ENCODE results near the gene ZNF318.
"Not testable (repeated sequence)": the region's sequence is repeated elsewhere in the genome, so short reads cannot be mapped to it uniquely, and the experiment has no call there.

The ZNF318 gene, protein sequence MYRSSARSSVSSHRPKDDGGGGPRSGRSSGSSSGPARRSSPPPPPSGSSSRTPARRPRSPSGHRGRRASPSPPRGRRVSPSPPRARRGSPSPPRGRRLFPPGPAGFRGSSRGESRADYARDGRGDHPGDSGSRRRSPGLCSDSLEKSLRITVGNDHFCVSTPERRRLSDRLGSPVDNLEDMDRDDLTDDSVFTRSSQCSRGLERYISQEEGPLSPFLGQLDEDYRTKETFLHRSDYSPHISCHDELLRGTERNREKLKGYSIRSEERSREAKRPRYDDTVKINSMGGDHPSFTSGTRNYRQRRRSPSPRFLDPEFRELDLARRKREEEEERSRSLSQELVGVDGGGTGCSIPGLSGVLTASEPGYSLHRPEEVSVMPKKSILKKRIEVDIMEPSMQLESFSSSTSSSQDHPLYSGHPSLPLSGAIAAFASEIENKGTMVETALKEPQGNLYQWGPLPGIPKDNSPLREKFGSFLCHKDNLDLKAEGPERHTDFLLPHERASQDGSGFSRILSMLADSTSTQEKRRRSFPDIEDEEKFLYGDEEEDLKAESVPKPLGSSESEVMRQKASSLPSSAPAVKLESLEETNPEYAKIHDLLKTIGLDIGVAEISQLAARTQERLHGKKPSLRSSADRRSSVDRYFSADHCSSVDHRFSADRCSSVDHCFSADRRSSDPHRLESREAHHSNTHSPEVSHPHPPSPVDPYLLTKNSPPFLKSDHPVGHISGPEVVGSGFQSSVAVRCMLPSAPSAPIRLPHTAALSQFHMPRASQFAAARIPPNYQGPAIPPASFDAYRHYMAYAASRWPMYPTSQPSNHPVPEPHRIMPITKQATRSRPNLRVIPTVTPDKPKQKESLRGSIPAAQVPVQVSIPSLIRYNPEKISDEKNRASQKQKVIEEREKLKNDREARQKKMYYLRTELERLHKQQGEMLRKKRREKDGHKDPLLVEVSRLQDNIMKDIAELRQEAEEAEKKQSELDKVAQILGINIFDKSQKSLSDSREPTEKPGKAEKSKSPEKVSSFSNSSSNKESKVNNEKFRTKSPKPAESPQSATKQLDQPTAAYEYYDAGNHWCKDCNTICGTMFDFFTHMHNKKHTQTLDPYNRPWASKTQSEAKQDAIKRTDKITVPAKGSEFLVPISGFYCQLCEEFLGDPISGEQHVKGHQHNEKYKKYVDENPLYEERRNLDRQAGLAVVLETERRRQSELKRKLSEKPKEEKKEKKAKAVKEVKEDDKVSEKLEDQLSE (N-terminal part only)

DNA sequence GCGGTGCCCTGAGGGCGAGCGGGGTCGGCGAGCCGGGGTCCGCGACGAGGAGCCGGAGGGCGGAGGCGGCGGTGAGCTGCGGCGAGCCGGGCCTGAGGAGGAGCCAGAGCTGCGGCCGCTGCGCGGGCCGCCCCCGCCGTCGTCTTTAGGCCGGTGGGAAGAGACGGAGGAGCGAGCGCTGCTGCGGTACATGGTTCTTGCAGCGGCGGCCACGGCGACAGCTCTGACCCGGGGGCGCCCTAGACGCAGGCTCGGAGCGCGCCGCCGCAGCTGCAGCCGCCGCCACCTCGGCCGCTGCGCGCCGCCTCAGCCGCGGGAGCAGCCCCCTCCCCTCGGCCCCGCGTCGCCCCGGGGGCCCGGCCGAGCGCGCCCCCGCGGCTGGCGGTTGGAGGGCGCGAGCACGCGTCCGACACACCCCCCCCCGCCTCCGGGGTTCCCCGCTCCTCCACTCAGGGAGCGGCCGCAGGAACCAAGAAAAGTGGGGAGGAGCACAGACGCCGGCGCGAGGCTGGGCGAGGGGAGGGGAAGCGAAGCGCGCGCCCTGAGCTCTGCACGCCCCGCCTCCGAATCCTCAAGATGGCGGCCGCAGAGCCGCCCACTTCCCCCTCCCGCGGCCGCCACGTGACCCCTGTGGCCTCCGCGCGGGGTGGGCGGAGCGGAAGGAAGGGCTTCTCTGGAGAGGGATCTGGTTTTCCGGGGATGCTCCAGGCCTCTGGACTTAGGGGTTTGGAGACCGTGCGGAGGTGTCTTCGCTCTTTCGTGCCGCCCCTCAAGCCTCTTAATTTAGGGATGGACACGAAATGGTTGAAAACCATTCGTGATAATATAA lies at the start of gene ZNF318:
ZNF318 (minus strand) TSS at position 474 of the 829 bp plus-strand sequence; CDS start at position 192, 282 bp downstream.
- DNase-seq, result peak; percentile 97

DNA sequence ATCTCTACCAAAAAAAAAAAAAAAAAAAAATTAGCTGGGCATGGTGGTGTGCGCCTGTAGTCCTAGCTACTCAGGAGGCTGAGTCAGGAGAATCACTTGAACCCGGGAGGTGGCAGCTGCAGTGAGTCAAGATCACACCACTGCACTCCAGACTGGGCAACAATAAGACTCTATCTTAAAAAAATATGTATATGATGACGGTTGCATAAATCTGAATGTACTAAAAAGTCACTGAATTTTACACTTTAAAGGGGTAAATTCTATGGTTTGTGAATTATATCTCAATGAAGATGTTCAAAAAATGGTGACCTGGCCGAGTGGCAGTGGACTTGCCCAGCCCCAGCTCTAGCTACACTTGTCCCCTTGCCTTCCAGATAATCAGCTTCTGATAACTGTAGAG lies 47.5 kb upstream of the ZNF318 start:
- no peak for DNase-seq

DNA sequence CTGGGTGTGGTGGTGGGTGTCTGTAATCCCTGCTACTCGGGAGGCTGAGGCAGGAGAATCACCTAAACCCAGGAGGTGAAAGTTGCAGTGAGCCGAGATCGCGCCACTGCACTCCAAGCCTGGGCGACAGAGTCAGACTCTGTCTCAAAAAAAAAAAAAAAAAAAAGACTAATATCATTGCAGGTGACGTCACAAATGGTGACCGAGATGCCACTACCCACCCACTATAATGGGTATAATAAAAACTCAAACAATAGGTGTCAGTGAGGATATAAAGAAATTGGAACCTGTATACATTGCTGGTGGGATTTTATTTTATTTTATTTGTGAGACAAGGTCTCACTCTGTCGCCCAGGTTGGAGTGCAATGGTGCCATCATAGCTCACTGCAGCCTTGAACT lies 45.8 kb upstream of the ZNF318 start:
- not testable (repeated sequence) for DNase-seq

DNA sequence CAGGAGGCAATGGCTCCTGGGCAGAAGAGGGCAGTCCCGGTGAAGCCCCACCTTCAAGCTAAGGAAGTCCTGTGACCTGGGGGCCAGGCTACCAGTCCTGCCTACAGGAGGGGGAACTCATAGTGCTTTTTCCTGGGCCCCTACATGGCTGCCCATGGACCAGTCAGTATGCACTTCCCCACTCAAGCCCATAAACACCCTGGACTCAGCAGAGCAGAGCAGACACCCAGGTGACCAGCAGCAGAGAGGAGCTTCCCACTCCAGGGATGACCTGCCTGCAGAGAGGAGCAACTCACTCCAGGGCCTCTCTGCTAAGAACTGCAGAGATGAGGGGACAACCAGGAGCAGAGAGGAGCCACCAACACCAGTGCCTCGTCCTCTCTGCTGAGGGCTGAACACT lies 43.6 kb upstream of the ZNF318 start:
- no peak for DNase-seq

DNA sequence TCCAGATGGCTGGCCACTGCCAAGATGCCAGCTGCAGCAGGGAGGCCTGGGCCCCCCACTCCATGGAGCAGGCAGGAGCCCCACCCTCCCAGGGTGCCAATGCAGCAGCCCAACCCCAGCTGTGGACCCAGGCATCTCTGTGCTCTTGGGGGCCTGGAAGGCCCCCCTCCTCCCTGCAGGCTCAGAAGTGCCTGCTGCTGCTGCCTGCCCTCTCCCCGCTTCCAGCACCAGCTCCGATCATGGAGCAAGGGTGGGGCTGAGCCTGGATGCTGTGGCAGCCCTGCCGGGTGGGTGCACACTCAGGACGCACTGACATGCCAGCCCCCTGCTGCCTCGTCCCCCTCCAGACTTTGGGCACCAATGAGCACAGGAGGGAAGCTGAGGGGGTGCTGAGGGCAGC lies 43.1 kb upstream of the ZNF318 start:
- no peak for DNase-seq

DNA sequence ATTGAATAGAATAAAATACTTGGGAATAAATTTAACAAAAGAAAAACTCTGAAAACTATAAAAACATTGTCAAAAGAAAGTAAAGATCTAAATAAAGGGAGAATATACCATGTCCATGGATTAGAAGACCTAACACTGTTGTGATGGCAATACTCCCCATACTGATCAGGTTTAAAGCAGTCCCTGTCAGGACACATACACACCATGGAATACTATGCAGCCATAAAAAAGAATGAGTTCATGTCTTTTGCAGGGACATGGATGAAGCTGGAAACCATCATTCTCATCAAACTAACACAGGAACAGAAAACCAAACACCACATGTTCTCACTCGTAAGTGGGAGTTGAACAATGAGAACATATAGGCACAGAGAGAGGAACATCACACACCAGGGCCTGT lies 41.3 kb upstream of the ZNF318 start:
- DNase-seq, result not testable (repeated sequence)

DNA sequence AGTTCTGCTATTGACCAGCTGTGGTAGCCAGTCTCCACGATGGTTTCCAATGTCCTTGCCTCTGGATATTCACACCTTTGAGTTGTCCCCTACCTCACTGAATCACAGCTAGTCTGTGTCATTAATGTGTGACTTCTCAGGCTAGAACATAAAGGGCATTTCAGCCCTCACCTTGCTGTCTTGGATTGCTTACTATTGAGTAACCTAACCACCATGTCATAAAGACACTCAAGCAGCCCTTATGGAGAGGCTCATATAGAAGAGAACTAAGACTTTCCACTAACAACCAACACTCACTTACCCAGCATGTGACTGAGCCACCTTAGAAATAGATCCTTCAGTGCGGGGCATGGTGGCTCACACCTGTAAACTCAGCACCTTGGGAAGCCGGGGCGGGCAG lies 38.8 kb upstream of the ZNF318 start:
- DNase-seq, result no peak

DNA sequence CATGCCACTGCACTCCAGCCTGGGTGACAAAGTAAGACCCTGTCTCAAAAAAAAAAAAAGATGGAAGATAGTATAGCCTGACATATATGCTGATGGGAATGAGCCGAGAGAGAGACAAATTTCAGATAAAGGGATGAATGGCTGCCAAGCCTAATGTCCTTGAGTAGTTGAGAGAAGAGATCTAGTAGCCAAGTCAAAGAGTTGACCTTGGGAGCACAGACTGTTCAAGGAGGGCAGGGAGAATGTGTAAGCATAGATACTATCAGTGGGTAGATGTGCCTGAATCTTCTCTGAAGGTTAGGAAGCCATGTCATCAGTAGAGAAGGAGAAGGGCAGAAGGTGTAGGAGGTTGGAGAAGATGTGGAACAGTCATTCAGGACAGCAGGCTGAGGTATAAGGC lies 37.8 kb upstream of the ZNF318 start:
- no peak for DNase-seq

DNA sequence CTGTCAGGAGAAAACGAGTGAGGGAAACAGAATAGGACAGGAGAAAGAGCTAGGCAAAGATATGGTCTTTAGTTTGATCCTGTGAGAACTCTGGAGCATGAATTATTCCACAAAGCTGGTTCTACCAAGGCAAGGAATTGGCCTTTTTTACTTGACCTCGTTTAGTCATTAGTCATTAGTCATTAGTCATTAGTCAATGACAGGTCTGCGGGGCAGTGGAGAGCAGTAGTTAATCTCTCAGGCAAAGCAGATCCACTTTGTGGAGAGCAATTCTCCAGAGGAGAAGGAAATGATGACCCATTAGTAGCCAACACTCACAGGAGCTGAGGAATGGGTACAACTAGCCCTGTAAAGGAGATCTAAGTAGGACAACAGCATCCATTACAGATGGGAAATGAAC lies 35.9 kb upstream of the ZNF318 start:
- DNase-seq, result no peak

DNA sequence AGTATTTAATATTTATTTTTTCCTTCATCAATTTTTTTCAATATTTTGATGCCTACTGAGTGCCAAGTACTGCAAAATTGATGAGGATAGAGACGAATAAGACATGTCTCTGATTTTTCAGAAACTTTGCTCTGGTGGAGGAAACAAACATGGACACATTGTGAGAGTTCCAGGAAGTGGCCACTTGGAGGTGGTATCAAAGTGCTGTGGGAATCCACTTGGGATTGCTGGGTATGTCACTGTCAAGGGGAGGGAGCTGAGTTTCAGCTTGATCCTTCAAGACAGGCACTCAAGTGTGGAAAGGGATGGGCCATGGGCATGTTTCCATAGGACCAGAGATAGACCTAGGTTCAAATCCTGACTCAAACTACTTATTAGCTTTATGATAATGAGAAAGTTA lies 33.4 kb upstream of the ZNF318 start:
- no peak for DNase-seq

DNA sequence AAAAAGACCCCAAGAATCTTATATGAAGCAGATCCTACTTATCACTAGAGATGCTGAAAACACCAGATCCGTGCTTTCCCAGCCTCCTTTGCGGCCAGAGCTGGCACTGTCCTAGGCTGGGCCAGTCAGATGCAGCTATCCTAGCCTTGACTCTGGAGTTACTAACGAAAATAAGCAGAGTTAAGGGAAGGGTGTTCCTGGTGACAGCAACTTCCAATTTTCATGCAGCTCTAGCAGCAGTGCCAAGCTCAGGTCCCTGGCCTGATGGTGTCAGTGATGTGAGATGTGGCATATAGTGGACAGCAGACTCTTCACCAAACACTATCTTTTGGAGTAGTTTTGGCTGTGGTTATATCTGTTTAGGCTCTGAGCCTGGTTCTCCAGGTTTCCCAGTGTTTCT lies 32.3 kb upstream of the ZNF318 start:
- no peak for DNase-seq

DNA sequence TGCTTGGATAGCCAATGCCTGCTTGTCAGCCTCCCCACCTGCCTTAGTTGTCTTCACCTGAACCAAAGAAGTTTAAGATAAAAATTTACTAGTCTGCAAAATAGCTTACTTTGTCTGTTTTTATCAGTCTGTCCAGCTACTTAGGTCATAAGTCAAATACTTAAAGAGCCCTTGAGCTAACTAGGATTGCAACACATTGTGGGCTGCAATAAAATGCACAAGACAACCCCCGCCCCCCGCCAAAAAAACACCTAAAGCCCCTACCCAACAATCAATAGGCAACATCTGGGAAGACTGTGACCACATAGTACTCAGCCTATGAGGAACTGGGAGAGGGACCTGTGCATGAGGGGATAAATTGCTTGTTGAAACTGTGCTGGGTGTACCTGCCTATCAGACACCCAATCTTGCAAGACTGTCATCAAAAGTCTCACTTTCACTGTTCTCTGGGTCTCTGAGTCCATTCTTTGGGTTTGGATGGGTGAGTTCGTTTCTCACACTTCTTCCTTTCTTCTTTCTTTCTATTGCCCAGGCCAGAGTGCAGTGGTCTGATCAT lies 30.6 kb upstream of the ZNF318 start:
- DNase-seq, result no peak

DNA sequence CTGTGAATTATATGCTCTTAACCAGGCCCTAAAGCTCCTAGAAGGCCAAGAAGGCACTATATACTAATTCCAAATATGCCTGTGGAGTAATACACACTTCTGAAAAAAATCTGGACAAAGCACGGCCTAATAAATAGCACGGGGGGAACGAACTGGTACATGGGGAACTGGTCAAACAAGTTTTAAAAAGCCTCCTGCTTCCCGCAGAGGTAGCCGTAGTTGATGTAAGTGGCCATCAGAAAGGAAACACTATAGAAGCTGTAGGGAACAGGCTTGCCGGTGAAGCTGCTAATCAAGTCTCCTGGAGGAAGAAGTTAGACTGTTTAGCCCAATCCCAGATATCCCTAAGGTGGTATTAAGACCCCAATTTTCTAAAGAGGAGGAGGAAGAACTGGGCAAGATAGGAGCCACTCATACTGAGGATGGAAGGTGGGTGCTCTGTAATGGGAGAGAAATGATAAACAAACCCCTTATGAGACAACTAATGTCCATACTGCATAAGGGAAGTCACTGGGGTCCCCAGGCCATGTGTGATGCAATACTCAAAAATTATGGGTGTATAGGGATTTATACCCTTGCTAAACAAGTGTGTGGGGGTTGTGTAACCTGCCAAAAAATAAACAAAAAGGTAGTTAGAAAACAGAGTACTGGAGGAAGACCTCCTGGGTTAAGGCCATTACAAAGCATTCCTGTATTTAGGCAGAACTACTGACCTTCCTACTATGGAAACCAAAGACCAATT lies 27.1 kb upstream of the ZNF318 start:
- no peak for DNase-seq

DNA sequence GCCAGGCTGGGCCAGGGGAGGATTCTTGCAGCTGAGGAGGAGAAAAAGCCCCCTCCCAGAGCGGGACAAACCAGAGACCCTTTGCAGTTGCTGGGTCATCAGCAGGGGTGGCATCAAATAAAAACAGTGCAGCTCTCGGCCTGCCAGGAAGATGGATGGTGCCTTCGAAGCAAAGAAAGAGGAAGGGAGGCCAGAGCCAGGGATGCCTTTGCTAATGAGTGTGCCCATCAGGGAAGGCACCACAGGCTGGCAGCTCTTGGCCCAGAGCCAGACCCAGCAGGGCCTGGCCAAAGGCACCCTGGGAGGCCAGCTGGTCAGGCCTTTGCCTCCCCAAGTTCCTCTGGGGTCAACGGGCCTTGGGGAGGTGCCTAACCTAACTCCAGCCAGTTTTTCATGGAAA lies 26.3 kb upstream of the ZNF318 start:
- DNase-seq, result no peak

DNA sequence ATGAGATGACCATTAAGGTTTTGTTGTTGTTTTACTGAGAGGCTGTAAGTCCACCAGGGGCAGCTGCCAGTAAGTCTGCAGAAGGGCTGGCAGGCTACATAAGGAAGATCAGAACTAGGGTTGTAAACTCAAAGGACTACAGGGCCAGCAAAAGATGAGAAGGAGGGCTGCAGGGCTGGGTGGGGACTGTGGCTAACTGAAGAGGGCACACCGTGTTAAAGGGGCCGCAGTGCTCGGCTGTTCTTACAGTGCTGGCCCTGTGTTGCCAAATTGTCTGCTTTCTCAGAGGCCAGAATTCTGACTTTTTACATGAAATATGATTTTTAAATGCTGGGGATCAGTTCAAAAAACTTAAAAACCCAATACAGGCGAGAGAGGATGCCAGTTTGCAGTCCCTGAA lies 25.5 kb upstream of the ZNF318 start:
- no peak for DNase-seq

DNA sequence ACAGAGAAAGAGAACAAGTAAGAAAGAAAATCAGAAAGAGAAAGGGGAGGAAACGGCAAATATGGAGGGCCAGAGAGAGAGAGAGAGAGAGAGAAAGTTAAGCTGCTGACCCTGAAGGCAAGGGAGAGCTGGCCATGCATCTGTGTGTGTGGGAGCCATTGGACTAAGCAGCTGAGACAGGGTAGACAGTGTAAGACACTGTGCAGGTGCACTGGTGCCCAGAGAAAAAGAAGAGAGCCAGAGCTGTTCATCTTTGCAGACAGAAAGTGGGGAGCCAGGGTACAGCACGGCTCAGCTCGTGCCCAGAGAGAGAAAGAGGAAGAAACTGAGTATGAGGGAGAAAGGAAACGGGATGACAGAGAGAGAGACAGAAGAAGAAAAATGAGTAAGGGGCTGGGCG lies 24.2 kb upstream of the ZNF318 start:
- DNase-seq, result no peak

DNA sequence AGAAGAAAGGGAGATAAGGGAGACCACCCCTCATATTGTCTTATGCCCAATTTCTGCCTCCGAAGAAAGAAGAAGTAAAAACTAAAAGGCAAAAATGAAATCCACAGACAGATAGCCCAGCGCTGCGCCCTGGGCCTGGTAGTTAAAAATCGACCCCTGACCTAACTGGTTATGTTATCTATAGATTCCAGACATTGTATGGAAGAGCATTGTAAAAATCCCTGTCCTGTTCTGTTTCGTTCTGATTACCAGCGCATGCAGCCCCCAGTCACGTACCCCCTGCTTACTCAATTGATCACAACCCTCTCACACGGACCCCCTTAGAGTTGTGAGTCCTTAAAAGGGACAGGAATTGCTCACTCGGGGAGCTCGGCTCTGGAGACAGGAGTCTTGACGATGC lies 23.7 kb upstream of the ZNF318 start:
- not testable (repeated sequence) for DNase-seq

DNA sequence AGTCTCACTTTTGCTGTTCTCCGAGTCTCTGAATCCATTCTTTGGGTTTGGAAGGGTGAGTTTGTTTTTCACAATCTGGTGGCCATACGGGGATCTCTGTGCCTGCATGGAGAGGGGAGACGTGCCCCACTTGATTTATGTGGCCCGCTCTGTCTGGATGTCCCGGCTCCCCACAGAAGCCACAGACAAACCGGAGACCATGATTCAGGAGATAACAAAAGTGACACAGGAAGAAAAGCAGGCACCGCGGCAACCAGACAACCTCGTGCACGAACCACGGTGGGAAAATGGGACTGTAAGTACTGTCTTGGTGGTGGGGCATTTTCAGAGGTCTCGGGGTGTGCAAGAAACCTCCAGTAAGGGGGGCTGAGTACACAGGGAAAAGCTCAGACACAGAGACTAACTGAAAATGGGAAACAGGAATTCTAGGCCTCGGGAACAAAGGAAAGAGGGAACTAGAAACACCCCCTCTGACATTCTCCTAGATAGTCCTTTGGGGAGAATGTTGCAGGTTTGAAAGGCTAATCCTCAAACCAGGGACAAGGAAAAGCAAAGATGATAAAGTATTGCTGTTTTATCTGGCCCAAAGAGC lies 22.1 kb upstream of the ZNF318 start:
- DNase-seq, result no peak

DNA sequence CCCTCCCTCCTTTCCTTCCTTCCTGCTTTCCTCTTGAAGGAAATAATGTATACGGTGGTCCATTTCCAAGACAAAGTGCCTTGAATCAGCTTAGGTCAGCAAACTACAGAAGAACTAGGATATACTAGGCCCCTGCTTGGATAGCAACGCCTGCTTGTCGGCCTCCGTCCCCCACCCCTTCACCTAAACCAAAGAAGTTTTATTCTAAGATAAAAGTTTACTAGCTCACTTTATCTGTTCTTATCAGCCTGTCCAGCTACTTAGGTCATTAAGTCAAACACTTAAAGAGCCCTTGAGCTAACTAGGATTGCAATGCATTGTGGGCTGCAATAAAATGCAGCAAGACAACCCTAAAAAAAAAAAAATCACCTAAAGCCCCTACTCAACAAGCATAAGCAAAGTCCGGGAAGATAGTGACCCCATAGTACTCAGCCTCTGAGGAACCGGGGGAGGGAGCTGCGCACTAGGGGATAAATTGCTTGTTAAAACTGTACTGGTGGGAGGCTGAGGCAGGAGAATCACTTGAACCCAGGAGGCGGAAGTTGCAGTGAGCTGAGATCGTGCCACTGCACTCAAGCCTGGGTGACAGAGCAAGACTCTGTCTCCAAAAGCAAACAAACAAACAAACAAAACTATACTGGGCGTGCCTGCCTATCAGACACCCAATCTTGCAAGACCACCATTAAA lies 21.4 kb upstream of the ZNF318 start:
- DNase-seq, result not testable (repeated sequence)

DNA sequence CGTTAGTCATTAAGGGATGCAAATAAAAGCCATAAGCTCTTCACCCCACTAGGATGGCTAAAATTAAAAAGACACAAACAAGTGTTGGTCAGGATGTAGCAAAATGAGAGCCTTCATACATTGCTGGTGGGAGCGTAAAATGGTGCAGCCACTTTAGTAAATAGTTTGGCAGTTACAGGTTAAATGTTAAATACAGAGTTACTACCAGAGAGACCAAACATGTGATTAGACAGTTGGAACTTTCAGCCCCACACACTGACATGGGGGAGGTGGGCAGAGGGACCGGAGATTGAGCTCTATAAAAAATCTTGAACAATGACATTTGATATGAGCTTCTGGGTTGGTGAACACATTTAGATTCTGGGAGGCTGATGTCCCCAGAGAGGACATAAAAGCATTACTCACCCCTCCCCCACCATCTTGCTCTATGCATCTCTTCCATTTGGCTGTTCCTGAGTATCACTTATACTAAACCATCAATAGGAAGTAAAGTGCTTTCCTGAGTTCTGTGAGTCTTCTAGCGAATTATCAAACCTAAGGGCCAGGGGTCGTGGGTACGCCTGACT lies 20.4 kb upstream of the ZNF318 start:
- DNase-seq, result no peak

Measured in right forelimb (tissue), 1 donor.